ENCODE results near the gene CDKN2B-AS1.

Gene CDKN2B-AS1

GRCh38 chr9:21982861-21983560 lies 11.6 kb upstream of the CDKN2B-AS1 start:
- DNase-seq (ENCODE audit: low read depth), result no peak

- DNase-seq (ENCODE audit: low read depth), result no peak
Observed at GRCh38 chr9:21983561-21983935, 11.0 kb upstream of the CDKN2B-AS1 start.

- DNase-seq (ENCODE audit: low read depth), result no peak
Observed at GRCh38 chr9:21984101-21984500, 10.5 kb upstream of the CDKN2B-AS1 start.

- no peak for DNase-seq (ENCODE audit: low read depth)
Observed at GRCh38 chr9:21985964-21986667, 8.5 kb upstream of the CDKN2B-AS1 start.

GRCh38 chr9:21988056-21988990 lies 6.3 kb upstream of the CDKN2B-AS1 start:
- no peak for DNase-seq (ENCODE audit: low read depth)

GRCh38 chr9:21989440-21990189 lies 5.0 kb upstream of the CDKN2B-AS1 start:
- DNase-seq (ENCODE audit: low read depth), result no peak

- no peak for DNase-seq (ENCODE audit: low read depth)
Observed at GRCh38 chr9:21991072-21991959, 3.3 kb upstream of the CDKN2B-AS1 start.

- DNase-seq (ENCODE audit: low read depth), result no peak
Observed at GRCh38 chr9:21993007-21993406, 1.6 kb upstream of the CDKN2B-AS1 start.

- peak; percentile 56 for DNase-seq (ENCODE audit: low read depth)
Observed at GRCh38 chr9:21993893-21994555, 567 bp upstream of the CDKN2B-AS1 start, which contains the start of gene CDKN2A. TSS of gene CDKN2A (minus strand) at chr9:21994392.

GRCh38 chr9:21995006-21995665 lies 545 bp downstream of the CDKN2B-AS1 start:
- peak; percentile 85 for DNase-seq (ENCODE audit: low read depth)

- DNase-seq (ENCODE audit: low read depth), result peak; percentile 58
Observed at GRCh38 chr9:21995666-21996398, 1.2 kb downstream of the CDKN2B-AS1 start.

GRCh38 chr9:21996438-21996837 lies 1.8 kb downstream of the CDKN2B-AS1 start:
- DNase-seq (ENCODE audit: low read depth), result no peak

- DNase-seq (ENCODE audit: low read depth), result no peak
Observed at GRCh38 chr9:21996858-21997257, 2.3 kb downstream of the CDKN2B-AS1 start.

GRCh38 chr9:21997480-21997879 lies 2.9 kb downstream of the CDKN2B-AS1 start:
- no peak for DNase-seq (ENCODE audit: low read depth)

- DNase-seq (ENCODE audit: low read depth), result no peak
Observed at GRCh38 chr9:21998026-21998425, 3.4 kb downstream of the CDKN2B-AS1 start.

GRCh38 chr9:22002038-22002437 lies 7.4 kb downstream of the CDKN2B-AS1 start:
- DNase-seq (ENCODE audit: low read depth), result no peak

- no peak for DNase-seq (ENCODE audit: low read depth)
Observed at GRCh38 chr9:22005021-22005701, 10.6 kb downstream of the CDKN2B-AS1 start.
